A673 (cell line): ENCODE results near the gene MRPS22.

Source experiments
- EZH2 ChIP-seq: fragments of 200-600 bp; sonication (generic); IDR thresholded peaks from 2 replicates; pipeline ENCODE4 v1.6.1; 2017; ENCODE audit warnings: borderline replicate concordance, low read depth, mild to moderate bottlenecking, mixed read lengths, antibody characterized with exemption, low read length; ENCODE audit not compliant: poor library complexity, severe bottlenecking
- TF ChIP-seq, protein P1 (sequence below): fragments of 300-800, 200-600 bp; sonication (generic); conservative IDR thresholded peaks from 2 replicates; pipeline ENCODE4 v1.5.1; 2017; ENCODE audit warnings: low read depth, mild to moderate bottlenecking, antibody characterized with exemption, low read length, moderate library complexity, mixed read lengths

DNA sequence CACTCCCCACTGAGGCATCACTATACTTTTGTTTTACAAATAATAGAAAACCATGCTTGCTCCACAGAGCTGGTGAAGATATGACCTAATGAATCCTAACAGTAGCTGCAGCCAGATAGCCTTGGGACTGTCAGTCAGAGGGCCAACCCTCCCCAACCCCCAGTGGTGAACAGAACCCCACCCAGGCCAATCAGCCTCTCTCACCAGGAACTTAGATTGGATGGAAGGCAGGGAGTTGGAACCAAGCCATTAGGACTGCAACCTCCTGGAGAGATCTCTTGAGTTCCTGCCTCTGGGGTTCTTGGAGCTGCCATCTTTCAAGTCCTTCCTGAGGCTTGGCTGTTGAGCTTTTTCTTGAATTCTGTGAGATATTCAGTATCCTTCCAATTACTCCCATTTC lies 3.0 kb upstream of the MRPS22 start:
- TF ChIP-seq, protein P1, sequence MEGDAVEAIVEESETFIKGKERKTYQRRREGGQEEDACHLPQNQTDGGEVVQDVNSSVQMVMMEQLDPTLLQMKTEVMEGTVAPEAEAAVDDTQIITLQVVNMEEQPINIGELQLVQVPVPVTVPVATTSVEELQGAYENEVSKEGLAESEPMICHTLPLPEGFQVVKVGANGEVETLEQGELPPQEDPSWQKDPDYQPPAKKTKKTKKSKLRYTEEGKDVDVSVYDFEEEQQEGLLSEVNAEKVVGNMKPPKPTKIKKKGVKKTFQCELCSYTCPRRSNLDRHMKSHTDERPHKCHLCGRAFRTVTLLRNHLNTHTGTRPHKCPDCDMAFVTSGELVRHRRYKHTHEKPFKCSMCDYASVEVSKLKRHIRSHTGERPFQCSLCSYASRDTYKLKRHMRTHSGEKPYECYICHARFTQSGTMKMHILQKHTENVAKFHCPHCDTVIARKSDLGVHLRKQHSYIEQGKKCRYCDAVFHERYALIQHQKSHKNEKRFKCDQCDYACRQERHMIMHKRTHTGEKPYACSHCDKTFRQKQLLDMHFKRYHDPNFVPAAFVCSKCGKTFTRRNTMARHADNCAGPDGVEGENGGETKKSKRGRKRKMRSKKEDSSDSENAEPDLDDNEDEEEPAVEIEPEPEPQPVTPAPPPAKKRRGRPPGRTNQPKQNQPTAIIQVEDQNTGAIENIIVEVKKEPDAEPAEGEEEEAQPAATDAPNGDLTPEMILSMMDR = no peak
- TF ChIP-seq EZH2 = no peak
